Motor neuron (in vitro differentiated cells): ENCODE results near the gene GPRIN1. TPM values are rescaled to one million over a fixed set of nuclear protein-coding genes. Genes with fewer than 3 reads are reported as not detected.

ENCODE experiments used
- ATAC-seq, 8 experiments: fragments of 200-7000 bp; cut with Tn5 transposase; replicated peaks in 6 of 8; 2 replicates each; pipeline ENCODE4 v1.8.0; 2021; ENCODE audit warnings: mild to moderate bottlenecking in 8 of 8, moderate library complexity in 8 of 8
- H3K27ac ChIP-seq, 2 donors: fragments of 250-450 bp; sonication (Bioruptor Pico); 2 replicates each; pipeline ENCODE4 v1.9.0; 2021; ENCODE audit warnings: antibody characterized with exemption in 2 of 2, mild to moderate bottlenecking in 2 of 2, moderate library complexity in 1 of 2
- H3K4me1 ChIP-seq, 2 donors: fragments of 250-450 bp; sonication (Bioruptor Pico); replicated peaks in 1 of 2; 2 replicates each; pipeline ENCODE4 v1.6.1; 2021; ENCODE audit warnings: antibody characterized with exemption in 2 of 2, mild to moderate bottlenecking in 2 of 2, moderate library complexity in 1 of 2
- H3K4me3 ChIP-seq, 5 donors: fragments of 250-450 bp; sonication (Bioruptor Pico); 2 replicates each; pipeline ENCODE4 v1.9.0; 2021; ENCODE audit warnings: antibody characterized with exemption in 5 of 5, mild to moderate bottlenecking in 5 of 5, moderate library complexity in 4 of 5
- WGBS, 10 experiments: fragments of 450-650 bp; shearing (Covaris generic); methylation state at CpG; one replicate each; pipeline ENCODE4 v1.0.0; 2022; 5-methylcytosine and 5-hydroxymethylcytosine counted together
- in situ Hi-C, 9 experiments: fragments of 400-800 bp; cut with MboI; loops; one replicate each; pipeline ENCODE4 v1.15.0; 2021; ENCODE audit warnings: low sequenced_read_pairs in 9 of 9, low pct_unique_long_range_greater_than_20kb in 2 of 9; ENCODE audit not compliant: unreplicated experiment in 9 of 9
- total RNA-seq, 8 experiments: library from RNA; unstranded; fragments of 300-600 nt; gene quantifications; 2 replicates each; pipeline versions ENCODE4 v1.2.3 to v1.2.4, GENCODE V29; 2022

GPRIN1 gene
- total RNA-seq, 8 experiments from 2014 or later = 1.1 to 39.6 (median 29.2) TPM

GRCh38 chr5:176628406-176629228, 18.7 kb upstream of the GPRIN1 start:
- in situ Hi-C loops = loop anchor here in 1 of 9 experiments (25.0 kb wide), 1 partner anchor 891 kb away; no protein-coding TSS in a partner anchor
- no peak for ATAC-seq
- WGBS, 10 experiments = 43 to 88% (median 68%) methylated on average over 1 to 10 of the region's 13 CpGs; no CpG with 5 or more reads in 1 of the 10 experiments
- Histone ChIP-seq H3K4me1 (peaks cover 11 to 13% of the 10 kb centered on the region in 2 donors), H3K27ac (no peak overlapping the region), H3K4me3 (no peak overlapping the region)

- in situ Hi-C loops = loop anchor here in 1 of 9 experiments (25.0 kb wide), 1 partner anchor 890 kb away; no protein-coding TSS in a partner anchor
- WGBS, 10 experiments = 33 to 100% (median 67%) methylated on average over 1 to 3 of the region's 5 CpGs; no CpG with 5 or more reads in 7 of the 10 experiments
- no peak overlapping the region for H3K4me3 ChIP-seq
- H3K4me1 ChIP-seq = peaks cover 11 to 13% of the 10 kb centered on the region in 2 donors
- no peak overlapping the region for H3K27ac ChIP-seq
- no peak for ATAC-seq
Observed at GRCh38 chr5:176627582-176627981, 17.6 kb upstream of the GPRIN1 start.

- H3K27ac ChIP-seq = no peak overlapping the region
- no peak overlapping the region for H3K4me3 ChIP-seq
- no peak for ATAC-seq
Observed at GRCh38 chr5:176626876-176627236, 16.9 kb upstream of the GPRIN1 start.

GRCh38 chr5:176625966-176626875, 16.3 kb upstream of the GPRIN1 start:
- ATAC-seq = peak in 5 of 8 experiments; percentile 9 to 38 (median 28)
- H3K27ac ChIP-seq = no peak overlapping the region
- in situ Hi-C loops = loop anchor here in 1 of 9 experiments (25.0 kb wide), 1 partner anchor 889 kb away; no protein-coding TSS in a partner anchor
- no peak overlapping the region for H3K4me3 ChIP-seq
- peaks cover 11 to 13% of the 10 kb centered on the region in 2 donors for H3K4me1 ChIP-seq
- 20 to 58% (median 36%) methylated on average over 1 to 9 of the region's 25 CpGs; no CpG with 5 or more reads in 2 of the 10 experiments for WGBS, 10 experiments

More at GRCh38 chr5:176626876-176627236, 16.9 kb upstream of the GPRIN1 start:
- no CpG with 5 or more reads among the region's 7 CpGs for WGBS, 10 experiments
- peaks cover 11 to 13% of the 10 kb centered on the region in 2 donors for H3K4me1 ChIP-seq
- in situ Hi-C loops = loop anchor here in 1 of 9 experiments (25.0 kb wide), 1 partner anchor 890 kb away; no protein-coding TSS in a partner anchor

GRCh38 chr5:176625512-176625911, 15.6 kb upstream of the GPRIN1 start:
- no peak overlapping the region for H3K27ac ChIP-seq
- no peak for ATAC-seq
- 57 to 80% methylated on average over 1 of the region's 2 CpGs; no CpG with 5 or more reads in 8 of the 10 experiments for WGBS, 10 experiments

GRCh38 chr5:176624938-176625337, 15.0 kb upstream of the GPRIN1 start:
- no peak overlapping the region for H3K27ac ChIP-seq
- in situ Hi-C loops = loop anchor here in 1 of 9 experiments (25.0 kb wide), 1 partner anchor 888 kb away; no protein-coding TSS in a partner anchor
- WGBS, 10 experiments = 17 to 94% (median 34%) methylated on average over 1 to 7 of the region's 9 CpGs; no CpG with 5 or more reads in 1 of the 10 experiments
- H3K4me1 ChIP-seq = peaks cover 11 to 17% of the 10 kb centered on the region in 2 donors
- ATAC-seq = peak in 6 of 8 experiments; percentile 7 to 61 (median 30)
- H3K4me3 ChIP-seq = no peak overlapping the region

More at GRCh38 chr5:176625512-176625911, 15.6 kb upstream of the GPRIN1 start:
- no peak overlapping the region for H3K4me3 ChIP-seq
- in situ Hi-C loops = loop anchor here in 1 of 9 experiments (25.0 kb wide), 1 partner anchor 888 kb away; no protein-coding TSS in a partner anchor
- H3K4me1 ChIP-seq = peaks cover 10 to 11% of the 10 kb centered on the region in 2 donors

- H3K4me1 ChIP-seq = peaks cover 9 to 11% of the 10 kb centered on the region in 2 donors
- ATAC-seq = no peak
- H3K27ac ChIP-seq = no peak overlapping the region
- WGBS, 10 experiments = 0 to 79% (median 55%) methylated on average over 1 to 3 of the region's 4 CpGs; no CpG with 5 or more reads in 6 of the 10 experiments
- no peak overlapping the region for H3K4me3 ChIP-seq
- in situ Hi-C loops = no loop called here
Observed at GRCh38 chr5:176624142-176624541, 14.2 kb upstream of the GPRIN1 start.

- whole genome bisulfite sequencing, 10 experiments = 70 to 80% methylated on average over 2 to 3 of the region's 13 CpGs; no CpG with 5 or more reads in 8 of the 10 experiments
- no peak overlapping the region for H3K27ac ChIP-seq
- H3K4me1 ChIP-seq = peaks cover 13 to 21% of the 10 kb centered on the region in 2 donors
- in situ Hi-C loops = no loop called here
- H3K4me3 ChIP-seq = no peak overlapping the region
- no peak for ATAC-seq
Observed at GRCh38 chr5:176621661-176622079, 11.7 kb upstream of the GPRIN1 start.

- WGBS, 10 experiments = 0 to 20% (median 7%) methylated on average over 1 to 8 of the region's 32 CpGs; no CpG with 5 or more reads in 6 of the 10 experiments
- Histone ChIP-seq H3K4me1 (peaks cover 11 to 28% of the 10 kb centered on the region in 2 donors), H3K27ac (no peak overlapping the region), H3K4me3 (peak overlapping the region in 2 of 5 donors; percentile 8 to 16)
- peak in 5 of 8 experiments; percentile 7 to 93 (median 49) for ATAC-seq
- in situ Hi-C loops = no loop called here
Observed at GRCh38 chr5:176620333-176620981, 10.5 kb upstream of the GPRIN1 start.

- peak overlapping the region; percentile 6 to 28 (median 18) for H3K4me3 ChIP-seq
- 0 to 16% (median 11%) methylated on average over 1 to 16 of the region's 59 CpGs; no CpG with 5 or more reads in 6 of the 10 experiments for WGBS, 10 experiments
- peaks cover 11 to 28% of the 10 kb centered on the region in 2 donors for H3K4me1 ChIP-seq
- no peak overlapping the region for H3K27ac ChIP-seq
- in situ Hi-C loops = no loop called here
- peak in 6 of 8 experiments; percentile 1 to 33 (median 24) for ATAC-seq
Observed at GRCh38 chr5:176619569-176620332, 9.8 kb upstream of the GPRIN1 start.

GRCh38 chr5:176619203-176619568, 9.2 kb upstream of the GPRIN1 start:
- ATAC-seq = peak; percentile 38 to 96 (median 92)
- Histone ChIP-seq H3K4me3 (peak overlapping the region; percentile 7 to 28 (median 18)), H3K27ac (no peak overlapping the region), H3K4me1 (peaks cover 11 to 28% of the 10 kb centered on the region in 2 donors)
- in situ Hi-C loops = no loop called here
- 0 to 4% (median 0%) methylated on average over 2 to 5 of the region's 31 CpGs; no CpG with 5 or more reads in 7 of the 10 experiments for WGBS, 10 experiments
